ENCODE measurements around the gene GNPDA2. TPM values are rescaled to one million over a fixed set of nuclear protein-coding genes. Genes with fewer than 3 reads are reported as not detected.

The GNPDA2 gene
- total and polyA plus RNA-seq, 2 of the 8 experiments (the other 6 are each of a cell fraction or from before 2014, with no cell fraction given): 3.0 to 4.8 TPM

GRCh38 chr4:44736900-44737299, 10.5 kb upstream of the GNPDA2 start:
- DNase-seq (ENCODE audit: low read depth in 1 of 2, low spot score in 2 of 2) (no peak), FAIRE-seq (no peak)
- Histone ChIP-seq H3K56ac (replicated peaks; ENCODE audit: insufficient read length, low read depth, low read length) (no peak overlapping the region), H3K23ac (ENCODE audit: insufficient read length) (no peak overlapping the region), H2AFZ (ENCODE audit: low read length) (no peak overlapping the region), H4K8ac (ENCODE audit: extremely low read depth, insufficient read depth, low read length) (no peak overlapping the region), H2BK20ac (ENCODE audit: low read length) (no peak overlapping the region), H2AK5ac (ENCODE audit: low read depth, low read length) (no peak overlapping the region), H3K79me2 (ENCODE audit: control insufficient read depth in 1 of 2, insufficient read depth in 2 of 2, low read length in 2 of 2) (no peaks in the 10 kb centered on the region), H2BK15ac (ENCODE audit: low read length) (no peak overlapping the region), H4K20me1 (replicated peaks in 1 of 2; ENCODE audit: control insufficient read depth in 1 of 2, insufficient read depth in 2 of 2, low read length in 2 of 2) (no peaks in the 10 kb centered on the region), H3K4ac (replicated peaks; ENCODE audit: insufficient read length, low read depth, low read length) (no peak overlapping the region), H3K27ac (ENCODE audit: low read depth, low read length) (no peak overlapping the region), H3K36me3 (ENCODE audit: control insufficient read depth in 2 of 4, insufficient read depth in 4 of 4, low read length in 3 of 4) (no peaks in the 10 kb centered on the region), H3K4me2 (ENCODE audit: insufficient read depth in 1 of 2, low read depth in 2 of 2, low read length in 2 of 2) (no peak overlapping the region), H2BK5ac (ENCODE audit: low read depth, low read length) (no peak overlapping the region), H2BK12ac (ENCODE audit: low read depth, low read length) (no peak overlapping the region), H4K91ac (replicated peaks; ENCODE audit: insufficient read length, low read length) (no peak overlapping the region), H3K27me3 (replicated peaks in 1 of 4; ENCODE audit: control insufficient read depth in 3 of 4, extremely low read depth in 1 of 4, insufficient read depth in 3 of 4, low read length in 3 of 4) (no peaks in the 10 kb centered on the region), H3K9ac (replicated peaks in 1 of 4; ENCODE audit: extremely low read depth in 1 of 4, low read depth in 3 of 4, low read length in 3 of 4) (no peak overlapping the region), H4K5ac (ENCODE audit: insufficient read length, low read depth, low read length) (no peak overlapping the region), H2BK120ac (replicated peaks; ENCODE audit: low read depth, low read length) (no peak overlapping the region), H3K4me3 (ENCODE audit: extremely low read depth in 1 of 4, insufficient read depth in 2 of 4, low read depth in 3 of 4, low read length in 4 of 4) (no peak overlapping the region), H3K14ac (ENCODE audit: insufficient read length) (no peak overlapping the region), H3K9me3 (ENCODE audit: insufficient read depth in 2 of 2, low read depth in 1 of 2, low read length in 1 of 2) (no peaks in the 10 kb centered on the region), H3K79me1 (ENCODE audit: low read depth, low read length) (no peaks in the 10 kb centered on the region), H3K4me1 (replicated peaks in 1 of 4; ENCODE audit: control insufficient read depth in 3 of 4, insufficient read depth in 4 of 4, low read length in 3 of 4) (no peaks in the 10 kb centered on the region), H3K23me2 (ENCODE audit: low read depth, low read length) (no peaks in the 10 kb centered on the region), H3K18ac (ENCODE audit: extremely low read depth, low read length) (no peak overlapping the region)
- ChIA-PET POLR2A (ENCODE audit: partially characterized antibody) (no interaction called here), CTCF (ENCODE audit: partially characterized antibody) (interaction anchor here (0.6 kb wide), 1 partner anchor 544 kb away, joined by 4 read pairs; no protein-coding TSS in a partner anchor)
- 94% methylated on average over 2 of the region's 2 CpGs; no CpG with 5 or more reads in 1 of the 2 experiments for WGBS, 2 experiments (ENCODE audit: extremely low coverage in 1 of 2, insufficient coverage in 1 of 2, insufficient read length in 1 of 2, insufficient replicate concordance in 2 of 2, low coverage in 1 of 2, low lambda C conversion rate in 2 of 2, missing lambda C conversion rate in 1 of 2)
- no peak for TF ChIP-seq POU5F1 (IDR thresholded peaks at IDR 0.05; ENCODE audit: low read depth, low read length)
- no peak for TF ChIP-seq MAFK (IDR thresholded peaks at IDR 0.05; ENCODE audit: low read depth, low read length)
- TF ChIP-seq CBX8 (IDR thresholded peaks at IDR 0.05; ENCODE audit: borderline replicate concordance, low read depth, low read length): no peak
- no peak for TF ChIP-seq RBBP5 (IDR thresholded peaks at IDR 0.05; ENCODE audit: borderline replicate concordance, low read depth, low read length)
- no peak for TF ChIP-seq YY1 (IDR thresholded peaks at IDR 0.05; ENCODE audit: low read depth, low read length)
- TF ChIP-seq, protein P1, sequence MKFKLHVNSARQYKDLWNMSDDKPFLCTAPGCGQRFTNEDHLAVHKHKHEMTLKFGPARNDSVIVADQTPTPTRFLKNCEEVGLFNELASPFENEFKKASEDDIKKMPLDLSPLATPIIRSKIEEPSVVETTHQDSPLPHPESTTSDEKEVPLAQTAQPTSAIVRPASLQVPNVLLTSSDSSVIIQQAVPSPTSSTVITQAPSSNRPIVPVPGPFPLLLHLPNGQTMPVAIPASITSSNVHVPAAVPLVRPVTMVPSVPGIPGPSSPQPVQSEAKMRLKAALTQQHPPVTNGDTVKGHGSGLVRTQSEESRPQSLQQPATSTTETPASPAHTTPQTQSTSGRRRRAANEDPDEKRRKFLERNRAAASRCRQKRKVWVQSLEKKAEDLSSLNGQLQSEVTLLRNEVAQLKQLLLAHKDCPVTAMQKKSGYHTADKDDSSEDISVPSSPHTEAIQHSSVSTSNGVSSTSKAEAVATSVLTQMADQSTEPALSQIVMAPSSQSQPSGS (IDR thresholded peaks at IDR 0.05; ENCODE audit: low read length): no peak
- no peak for TF ChIP-seq SAP30 (IDR thresholded peaks at IDR 0.05; ENCODE audit: insufficient read depth, insufficient replicate concordance, low read length)
- TF ChIP-seq TEAD4 (IDR thresholded peaks at IDR 0.05; ENCODE audit: low read depth, low read length): no peak
- TF ChIP-seq POLR2A (IDR thresholded peaks at IDR 0.05; ENCODE audit: control extremely low read depth in 1 of 2, low read depth in 2 of 2, low read length in 2 of 2): no peak
- TF ChIP-seq NANOG (IDR thresholded peaks at IDR 0.05; ENCODE audit: insufficient read depth, low read depth, low read length, poor library complexity, severe bottlenecking): no peak
- TF ChIP-seq ATF3 (IDR thresholded peaks at IDR 0.05; ENCODE audit: insufficient read depth, low read depth, low read length): no peak
